ENCODE measurements around the gene RNF167.

RNF167 gene

DNA sequence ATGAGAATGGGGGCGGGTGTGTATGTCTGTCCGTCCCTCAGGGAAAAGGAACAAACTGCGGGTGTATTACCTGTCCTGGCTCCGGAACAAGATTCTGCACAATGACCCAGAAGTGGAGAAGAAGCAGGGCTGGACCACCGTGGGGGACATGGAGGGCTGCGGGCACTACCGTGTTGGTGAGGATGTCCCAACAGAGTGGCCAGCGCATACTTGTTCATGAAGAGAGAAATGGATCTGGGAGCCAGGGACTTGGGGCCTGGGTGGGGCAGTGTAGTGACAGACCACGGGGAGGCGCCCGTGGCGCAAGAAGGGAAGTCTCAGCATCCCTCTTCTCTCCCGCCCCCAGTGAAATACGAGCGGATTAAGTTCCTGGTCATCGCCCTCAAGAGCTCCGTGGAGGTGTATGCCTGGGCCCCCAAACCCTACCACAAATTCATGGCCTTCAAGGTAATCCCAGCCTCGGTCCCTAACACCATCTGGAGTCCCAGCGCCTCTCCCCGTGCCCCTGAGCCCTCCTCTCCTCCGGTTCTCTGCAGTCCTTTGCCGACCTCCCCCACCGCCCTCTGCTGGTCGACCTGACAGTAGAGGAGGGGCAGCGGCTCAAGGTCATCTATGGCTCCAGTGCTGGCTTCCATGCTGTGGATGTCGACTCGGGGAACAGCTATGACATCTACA lies 44.3 kb upstream of the RNF167 start:
- no peaks in the 10 kb centered on the region for H3K9me3 ChIP-seq (replicated peaks; ENCODE audit: insufficient read depth, low read length)
- TF ChIP-seq CTCF (IDR thresholded peaks at IDR 0.05; ENCODE audit: low read length), result no peak
- no peak for TF ChIP-seq EZH2 (optimal IDR thresholded peaks at IDR 0.05; ENCODE audit: low read depth, low read length)
- TF ChIP-seq EZH2phosphoT487 (IDR thresholded peaks at IDR 0.05; ENCODE audit: low read length), result no peak
- no peaks in the 10 kb centered on the region for H3F3A ChIP-seq (ENCODE audit: insufficient read depth, low read length)
- no peaks in the 10 kb centered on the region for H3K9me2 ChIP-seq (replicated peaks; ENCODE audit: insufficient read depth, low read length)
- no peaks in the 10 kb centered on the region for H3K4me1 ChIP-seq (ENCODE audit: low read length)
- no peaks in the 10 kb centered on the region for H3K27me3 ChIP-seq (replicated peaks; ENCODE audit: insufficient read depth, low read length)
- DNase-seq, result no peak
- no peak overlapping the region for H3K4me3 ChIP-seq (ENCODE audit: low read length)
- H4K20me1 ChIP-seq (ENCODE audit: insufficient read depth, low read length), result no peaks in the 10 kb centered on the region
- no peaks in the 10 kb centered on the region for H3K79me2 ChIP-seq (ENCODE audit: low read length)
- no peak overlapping the region for H3K4me2 ChIP-seq (ENCODE audit: low read depth, low read length)
- no peak overlapping the region for H3K9ac ChIP-seq (ENCODE audit: low read length)
- no peaks in the 10 kb centered on the region for H3K36me3 ChIP-seq (replicated peaks; ENCODE audit: insufficient read depth, low read length)
- no peak overlapping the region for H3K27ac ChIP-seq (ENCODE audit: low read length)
- H2AFZ ChIP-seq (ENCODE audit: low read length), result no peak overlapping the region

- Histone ChIP-seq H3K79me2 (ENCODE audit: low read length) (no peaks in the 10 kb centered on the region), H4K20me1 (ENCODE audit: insufficient read depth, low read length) (no peaks in the 10 kb centered on the region), H3K9me3 (replicated peaks; ENCODE audit: insufficient read depth, low read length) (no peaks in the 10 kb centered on the region), H2AFZ (ENCODE audit: low read length) (no peak overlapping the region), H3F3A (ENCODE audit: insufficient read depth, low read length) (no peaks in the 10 kb centered on the region), H3K4me2 (ENCODE audit: low read depth, low read length) (no peak overlapping the region), H3K27ac (ENCODE audit: low read length) (no peak overlapping the region), H3K4me3 (ENCODE audit: low read length) (no peak overlapping the region), H3K27me3 (replicated peaks; ENCODE audit: insufficient read depth, low read length) (no peaks in the 10 kb centered on the region), H3K9me2 (replicated peaks; ENCODE audit: insufficient read depth, low read length) (no peaks in the 10 kb centered on the region), H3K4me1 (ENCODE audit: low read length) (no peaks in the 10 kb centered on the region), H3K36me3 (replicated peaks; ENCODE audit: insufficient read depth, low read length) (no peaks in the 10 kb centered on the region), H3K9ac (ENCODE audit: low read length) (no peak overlapping the region)
- TF ChIP-seq CTCF (IDR thresholded peaks at IDR 0.05; ENCODE audit: low read length), result no peak
- no peak for TF ChIP-seq EZH2 (optimal IDR thresholded peaks at IDR 0.05; ENCODE audit: low read depth, low read length)
- no peak for TF ChIP-seq EZH2phosphoT487 (IDR thresholded peaks at IDR 0.05; ENCODE audit: low read length)
- no peak for DNase-seq
Measured at GRCh38 chr17:4896332-4897197, 43.5 kb upstream of the RNF167 start.

GRCh38 chr17:4897198-4897687 lies 42.8 kb upstream of the RNF167 start:
- Histone ChIP-seq H2AFZ (ENCODE audit: low read length) (no peak overlapping the region), H3K9me2 (replicated peaks; ENCODE audit: insufficient read depth, low read length) (no peaks in the 10 kb centered on the region), H3K4me3 (ENCODE audit: low read length) (no peak overlapping the region), H3K4me1 (ENCODE audit: low read length) (no peaks in the 10 kb centered on the region), H3F3A (ENCODE audit: insufficient read depth, low read length) (no peaks in the 10 kb centered on the region), H3K27ac (ENCODE audit: low read length) (no peak overlapping the region), H3K36me3 (replicated peaks; ENCODE audit: insufficient read depth, low read length) (no peaks in the 10 kb centered on the region), H3K79me2 (ENCODE audit: low read length) (no peaks in the 10 kb centered on the region), H3K9ac (ENCODE audit: low read length) (no peak overlapping the region), H3K27me3 (replicated peaks; ENCODE audit: insufficient read depth, low read length) (no peaks in the 10 kb centered on the region), H3K9me3 (replicated peaks; ENCODE audit: insufficient read depth, low read length) (no peaks in the 10 kb centered on the region), H3K4me2 (ENCODE audit: low read depth, low read length) (no peak overlapping the region), H4K20me1 (ENCODE audit: insufficient read depth, low read length) (no peaks in the 10 kb centered on the region)
- DNase-seq, result no peak
- TF ChIP-seq EZH2phosphoT487 (IDR thresholded peaks at IDR 0.05; ENCODE audit: low read length) (no peak), EZH2 (optimal IDR thresholded peaks at IDR 0.05; ENCODE audit: low read depth, low read length) (no peak), CTCF (IDR thresholded peaks at IDR 0.05; ENCODE audit: low read length) (no peak)

Data from MM.1S (cell line).